Measurements from ENCODE around the gene MTREX.

Gene MTREX

DNA sequence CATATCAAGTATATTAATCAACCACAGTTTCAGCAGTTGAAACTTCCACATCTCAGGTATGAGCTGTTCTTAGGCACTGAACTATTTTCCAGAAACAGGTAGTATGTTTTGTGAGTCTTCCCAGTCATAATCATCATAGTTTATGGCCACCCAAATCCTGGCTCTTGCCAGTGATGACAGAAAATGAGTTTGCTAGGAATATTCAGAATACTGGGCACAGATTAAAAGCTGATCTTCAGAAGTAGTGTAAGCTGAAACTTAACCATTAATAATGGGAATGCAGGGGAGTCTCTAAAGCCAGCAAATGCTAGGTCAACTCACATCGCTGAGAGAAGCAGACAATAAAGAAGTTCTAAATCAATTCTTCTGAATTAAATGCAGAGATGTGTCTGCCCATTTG is 162.5 kb downstream of the MTREX start:
- Histone ChIP-seq H3K79me2 (ENCODE audit: control insufficient read depth, low read length) (no peaks in the 10 kb centered on the region), H3K27me3 (ENCODE audit: control insufficient read depth, low read length) (no peaks in the 10 kb centered on the region)
- TF ChIP-seq EZH2phosphoT487 (IDR thresholded peaks at IDR 0.05; ENCODE audit: borderline replicate concordance, low read length) = no peak
- TF ChIP-seq, protein P1, sequence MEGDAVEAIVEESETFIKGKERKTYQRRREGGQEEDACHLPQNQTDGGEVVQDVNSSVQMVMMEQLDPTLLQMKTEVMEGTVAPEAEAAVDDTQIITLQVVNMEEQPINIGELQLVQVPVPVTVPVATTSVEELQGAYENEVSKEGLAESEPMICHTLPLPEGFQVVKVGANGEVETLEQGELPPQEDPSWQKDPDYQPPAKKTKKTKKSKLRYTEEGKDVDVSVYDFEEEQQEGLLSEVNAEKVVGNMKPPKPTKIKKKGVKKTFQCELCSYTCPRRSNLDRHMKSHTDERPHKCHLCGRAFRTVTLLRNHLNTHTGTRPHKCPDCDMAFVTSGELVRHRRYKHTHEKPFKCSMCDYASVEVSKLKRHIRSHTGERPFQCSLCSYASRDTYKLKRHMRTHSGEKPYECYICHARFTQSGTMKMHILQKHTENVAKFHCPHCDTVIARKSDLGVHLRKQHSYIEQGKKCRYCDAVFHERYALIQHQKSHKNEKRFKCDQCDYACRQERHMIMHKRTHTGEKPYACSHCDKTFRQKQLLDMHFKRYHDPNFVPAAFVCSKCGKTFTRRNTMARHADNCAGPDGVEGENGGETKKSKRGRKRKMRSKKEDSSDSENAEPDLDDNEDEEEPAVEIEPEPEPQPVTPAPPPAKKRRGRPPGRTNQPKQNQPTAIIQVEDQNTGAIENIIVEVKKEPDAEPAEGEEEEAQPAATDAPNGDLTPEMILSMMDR (IDR thresholded peaks at IDR 0.05; ENCODE audit: low read depth, low read length, poor library complexity, severe bottlenecking) = no peak

DNA sequence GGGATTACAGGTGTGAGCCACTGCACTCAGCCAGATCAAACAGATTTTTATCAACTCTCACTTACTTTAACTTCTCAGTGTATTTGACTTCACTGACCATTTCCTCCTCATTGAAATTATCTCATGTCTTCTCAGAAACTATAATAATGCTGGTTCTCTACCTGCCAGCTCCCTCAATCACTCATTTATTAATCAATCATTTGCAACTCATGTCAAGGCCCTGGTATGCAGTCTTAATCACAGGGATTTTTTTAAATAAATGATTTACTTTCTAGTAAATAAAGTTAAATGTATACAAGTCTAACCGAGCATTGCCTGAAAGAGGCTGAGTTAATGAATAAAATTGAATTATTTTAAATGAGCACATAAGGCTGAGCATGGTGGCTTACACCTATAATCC is 163.7 kb downstream of the MTREX start:
- H3K27me3 ChIP-seq (ENCODE audit: control insufficient read depth, low read length) = no peaks in the 10 kb centered on the region
- H3K36me3 ChIP-seq (ENCODE audit: control insufficient read depth, low read length) = no peaks in the 10 kb centered on the region
- no peaks in the 10 kb centered on the region for H3K79me2 ChIP-seq (ENCODE audit: control insufficient read depth, low read length)
- no peaks in the 10 kb centered on the region for H4K20me1 ChIP-seq (ENCODE audit: control insufficient read depth, insufficient read depth, low read depth, low read length)
- H3K4me2 ChIP-seq (ENCODE audit: low read length) = no peak overlapping the region
- TF ChIP-seq, protein P1 (IDR thresholded peaks at IDR 0.05; ENCODE audit: low read depth, low read length, poor library complexity, severe bottlenecking) = no peak
- TF ChIP-seq EZH2phosphoT487 (IDR thresholded peaks at IDR 0.05; ENCODE audit: borderline replicate concordance, low read length) = no peak
- no peak overlapping the region for H3K4me3 ChIP-seq (ENCODE audit: low read length)
- no peaks in the 10 kb centered on the region for H3K9me3 ChIP-seq (ENCODE audit: control insufficient read depth, insufficient read depth, low read length)
- no peak overlapping the region for H3K27ac ChIP-seq (ENCODE audit: low read depth, low read length)
- H3F3A ChIP-seq (ENCODE audit: control insufficient read depth, insufficient read depth) = no peaks in the 10 kb centered on the region
- no peaks in the 10 kb centered on the region for H3K9me2 ChIP-seq (replicated peaks; ENCODE audit: control insufficient read depth, low read length)
- H3K4me1 ChIP-seq (ENCODE audit: control insufficient read depth, low read length) = peaks cover 8% of the 10 kb centered on the region

More for the DNA sequence above, 162.5 kb downstream of the MTREX start:
- Histone ChIP-seq H3K36me3 (ENCODE audit: control insufficient read depth, low read length) (no peaks in the 10 kb centered on the region), H3K9me3 (ENCODE audit: control insufficient read depth, insufficient read depth, low read length) (no peaks in the 10 kb centered on the region), H3K4me2 (ENCODE audit: low read length) (no peak overlapping the region), H3K4me1 (ENCODE audit: control insufficient read depth, low read length) (peaks cover 8% of the 10 kb centered on the region), H3F3A (ENCODE audit: control insufficient read depth, insufficient read depth) (no peaks in the 10 kb centered on the region), H3K4me3 (ENCODE audit: low read length) (no peak overlapping the region), H3K9me2 (replicated peaks; ENCODE audit: control insufficient read depth, low read length) (no peaks in the 10 kb centered on the region), H4K20me1 (ENCODE audit: control insufficient read depth, insufficient read depth, low read depth, low read length) (no peaks in the 10 kb centered on the region), H3K27ac (ENCODE audit: low read depth, low read length) (no peak overlapping the region)

DNA sequence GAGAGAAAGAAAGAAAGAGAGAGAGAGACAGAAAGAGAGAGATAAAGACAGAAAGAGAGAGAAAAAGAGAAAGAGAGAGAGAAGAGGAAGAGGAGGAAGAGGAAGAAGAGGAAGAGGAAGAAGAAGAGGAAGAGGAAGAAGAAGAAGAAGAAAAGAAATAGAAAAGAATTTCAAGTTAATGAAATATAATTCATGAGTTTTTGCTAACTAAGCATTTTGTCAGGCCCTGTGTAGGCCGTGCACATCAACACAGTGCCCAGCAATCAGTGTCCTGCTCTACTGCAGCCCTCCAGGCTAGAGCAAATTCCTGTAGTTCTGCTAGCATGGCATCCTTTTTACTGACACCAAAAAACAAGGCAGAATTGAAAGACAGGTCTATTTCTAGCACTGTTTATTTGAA is 164.9 kb downstream of the MTREX start:
- H3K4me2 ChIP-seq (ENCODE audit: low read length) = no peak overlapping the region
- no peak overlapping the region for H3K4me3 ChIP-seq (ENCODE audit: low read length)
- no peaks in the 10 kb centered on the region for H3K27me3 ChIP-seq (ENCODE audit: control insufficient read depth, low read length)
- no peaks in the 10 kb centered on the region for H3K9me2 ChIP-seq (replicated peaks; ENCODE audit: control insufficient read depth, low read length)
- H3K4me1 ChIP-seq (ENCODE audit: control insufficient read depth, low read length) = peaks cover 8% of the 10 kb centered on the region
- no peaks in the 10 kb centered on the region for H4K20me1 ChIP-seq (ENCODE audit: control insufficient read depth, insufficient read depth, low read depth, low read length)
- TF ChIP-seq, protein P1 (IDR thresholded peaks at IDR 0.05; ENCODE audit: low read depth, low read length, poor library complexity, severe bottlenecking) = no peak
- no peak for TF ChIP-seq EZH2phosphoT487 (IDR thresholded peaks at IDR 0.05; ENCODE audit: borderline replicate concordance, low read length)
- H3K36me3 ChIP-seq (ENCODE audit: control insufficient read depth, low read length) = no peaks in the 10 kb centered on the region
- no peaks in the 10 kb centered on the region for H3K79me2 ChIP-seq (ENCODE audit: control insufficient read depth, low read length)
- H3F3A ChIP-seq (ENCODE audit: control insufficient read depth, insufficient read depth) = no peaks in the 10 kb centered on the region
- no peak overlapping the region for H3K27ac ChIP-seq (ENCODE audit: low read depth, low read length)
- no peaks in the 10 kb centered on the region for H3K9me3 ChIP-seq (ENCODE audit: control insufficient read depth, insufficient read depth, low read length)
